Activated CD8-positive, alpha-beta T cell treated with anti-CD3 and anti-CD28 coated beads for 36 hours (primary cell): ENCODE measurements around the gene NEO1. TPM values are rescaled to one million over a fixed set of nuclear protein-coding genes. Genes with fewer than 3 reads are reported as not detected.

Experiments used
- ATAC-seq: fragments of 200-7000 bp; cut with Tn5 transposase; one replicate; pipeline ENCODE4 v1.10.0; 2021; ENCODE audit warnings: mild to moderate bottlenecking, moderate library complexity
- CTCF ChIA-PET: fragments of 350-600 bp; sonication (Branson Sonifier 250); formaldehyde crosslinking; loops from one replicate; lab custom pipeline; 2021; ENCODE audit warnings: antibody characterized with exemption; lab: Charles Lee
- POLR2A ChIA-PET: fragments of 350-600 bp; sonication (Branson Sonifier 250); formaldehyde crosslinking; loops from one replicate; lab custom pipeline; 2021; ENCODE audit warnings: antibody characterized with exemption; lab: Charles Lee
- DNase-seq: peaks from one replicate; pipeline ENCODE4 v3.0.0-alpha.2; 2020
- H3K27ac Mint-ChIP-seq: one replicate; pipeline ENCODE4 v1.8.0; 2021; ENCODE audit warnings: mild to moderate bottlenecking, mixed read lengths
- H3K27me3 Mint-ChIP-seq: one replicate; pipeline ENCODE4 v1.8.0; 2021; ENCODE audit warnings: mixed read lengths
- H3K36me3 Mint-ChIP-seq: one replicate; pipeline ENCODE4 v1.8.0; 2021; ENCODE audit warnings: low read depth, mixed read lengths
- H3K4me1 Mint-ChIP-seq: one replicate; pipeline ENCODE4 v1.8.0; 2021; ENCODE audit warnings: low read depth, mixed read lengths
- H3K4me3 Mint-ChIP-seq: one replicate; pipeline ENCODE4 v1.8.0; 2021; ENCODE audit warnings: mild to moderate bottlenecking, moderate library complexity, mixed read lengths
- H3K9me3 Mint-ChIP-seq: one replicate; pipeline ENCODE4 v1.8.0; 2021; ENCODE audit warnings: mixed read lengths
- intact Hi-C: fragments of 100-400 bp; cut with micrococcal nuclease; formaldehyde crosslinking; loops from one replicate; pipeline ENCODE4 v1.10.0; 2022
- total RNA-seq, 2 experiments: library from RNA; stranded (reverse); gene quantifications; one replicate each; pipeline ENCODE4 v1.2.3, GENCODE V29; 2021
- TF ChIP-seq, protein P1 (sequence below): fragments of 200-600 bp; IDR thresholded peaks from one replicate; pipeline ENCODE4 v1.8.0; 2022; ENCODE audit warnings: antibody characterized with exemption, mild to moderate bottlenecking

Gene NEO1
- total RNA-seq, 2 experiments from 2014 or later: 2.8 to 3.1 TPM

DNA sequence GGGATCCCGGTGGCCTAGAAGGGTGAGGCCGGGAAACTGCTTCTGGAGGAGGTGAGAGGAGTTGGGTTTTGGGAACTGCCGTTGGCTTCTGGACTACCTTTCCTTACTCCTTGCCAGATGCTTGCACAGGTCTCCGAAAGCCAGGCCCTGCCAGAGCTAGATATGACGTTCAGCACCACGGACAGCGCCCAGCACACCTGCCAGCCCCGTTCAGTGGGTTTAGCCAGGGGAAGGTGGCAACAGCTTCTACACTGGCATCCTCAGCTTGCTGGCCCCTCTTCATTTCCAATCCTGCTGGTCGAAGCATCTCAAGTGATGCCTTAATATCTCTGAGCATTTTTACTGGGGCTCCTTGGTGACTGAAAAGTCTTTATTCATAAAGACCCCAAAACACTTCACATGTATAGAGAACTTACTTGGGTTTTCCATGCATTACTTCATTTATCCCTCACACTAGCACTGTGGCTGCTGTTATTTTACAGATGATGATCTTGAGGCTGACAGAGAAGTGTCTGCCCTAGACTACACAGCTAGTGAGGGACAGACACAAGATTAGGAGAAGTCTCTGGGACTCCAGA is 294.6 kb downstream of the NEO1 start:
- H3K4me3 Mint-ChIP-seq: no peak overlapping the region

DNA sequence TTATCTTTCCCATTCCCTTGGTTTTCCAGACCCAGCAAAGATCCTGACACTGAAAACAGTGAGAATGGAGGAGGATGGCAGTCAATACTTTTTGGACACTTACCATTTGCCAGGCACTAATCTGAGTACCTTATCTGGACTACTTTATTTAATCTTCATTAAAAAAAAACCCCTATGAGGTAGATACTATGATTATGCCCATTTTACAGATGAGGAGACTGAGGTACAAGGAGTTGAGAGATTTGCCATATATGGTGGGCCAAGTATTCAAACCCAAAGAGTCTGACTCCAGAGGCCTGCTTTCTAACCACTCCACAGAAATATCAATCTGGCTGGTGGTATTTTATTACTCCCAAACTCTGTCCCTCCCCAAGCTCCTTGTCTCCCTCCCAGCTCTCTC is 296.9 kb downstream of the NEO1 start:
- no peak for ATAC-seq
- intact Hi-C loops: no loop called here
- no peaks in the 10 kb centered on the region for H3K36me3 Mint-ChIP-seq
- H3K9me3 Mint-ChIP-seq: no peaks in the 10 kb centered on the region
- H3K4me3 Mint-ChIP-seq: no peak overlapping the region
- H3K27me3 Mint-ChIP-seq: peaks cover 5% of the 10 kb centered on the region
- POLR2A ChIA-PET: no interaction called here
- no peak overlapping the region for H3K27ac Mint-ChIP-seq
- TF ChIP-seq, protein P1, sequence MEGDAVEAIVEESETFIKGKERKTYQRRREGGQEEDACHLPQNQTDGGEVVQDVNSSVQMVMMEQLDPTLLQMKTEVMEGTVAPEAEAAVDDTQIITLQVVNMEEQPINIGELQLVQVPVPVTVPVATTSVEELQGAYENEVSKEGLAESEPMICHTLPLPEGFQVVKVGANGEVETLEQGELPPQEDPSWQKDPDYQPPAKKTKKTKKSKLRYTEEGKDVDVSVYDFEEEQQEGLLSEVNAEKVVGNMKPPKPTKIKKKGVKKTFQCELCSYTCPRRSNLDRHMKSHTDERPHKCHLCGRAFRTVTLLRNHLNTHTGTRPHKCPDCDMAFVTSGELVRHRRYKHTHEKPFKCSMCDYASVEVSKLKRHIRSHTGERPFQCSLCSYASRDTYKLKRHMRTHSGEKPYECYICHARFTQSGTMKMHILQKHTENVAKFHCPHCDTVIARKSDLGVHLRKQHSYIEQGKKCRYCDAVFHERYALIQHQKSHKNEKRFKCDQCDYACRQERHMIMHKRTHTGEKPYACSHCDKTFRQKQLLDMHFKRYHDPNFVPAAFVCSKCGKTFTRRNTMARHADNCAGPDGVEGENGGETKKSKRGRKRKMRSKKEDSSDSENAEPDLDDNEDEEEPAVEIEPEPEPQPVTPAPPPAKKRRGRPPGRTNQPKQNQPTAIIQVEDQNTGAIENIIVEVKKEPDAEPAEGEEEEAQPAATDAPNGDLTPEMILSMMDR: no peak
- DNase-seq: no peak
- CTCF ChIA-PET: no interaction called here
- H3K4me1 Mint-ChIP-seq: no peaks in the 10 kb centered on the region

More for the DNA sequence above, 294.6 kb downstream of the NEO1 start:
- intact Hi-C loops: no loop called here
- H3K27me3 Mint-ChIP-seq: peaks cover 7% of the 10 kb centered on the region
- ATAC-seq (peak; percentile 60), DNase-seq (peak; percentile 73)
- TF ChIP-seq, protein P1: no peak
- H3K4me1 Mint-ChIP-seq: no peaks in the 10 kb centered on the region
- ChIA-PET POLR2A (no interaction called here), CTCF (no interaction called here)
- no peak overlapping the region for H3K27ac Mint-ChIP-seq
- no peaks in the 10 kb centered on the region for H3K36me3 Mint-ChIP-seq
- H3K9me3 Mint-ChIP-seq: peaks cover 6% of the 10 kb centered on the region

DNA sequence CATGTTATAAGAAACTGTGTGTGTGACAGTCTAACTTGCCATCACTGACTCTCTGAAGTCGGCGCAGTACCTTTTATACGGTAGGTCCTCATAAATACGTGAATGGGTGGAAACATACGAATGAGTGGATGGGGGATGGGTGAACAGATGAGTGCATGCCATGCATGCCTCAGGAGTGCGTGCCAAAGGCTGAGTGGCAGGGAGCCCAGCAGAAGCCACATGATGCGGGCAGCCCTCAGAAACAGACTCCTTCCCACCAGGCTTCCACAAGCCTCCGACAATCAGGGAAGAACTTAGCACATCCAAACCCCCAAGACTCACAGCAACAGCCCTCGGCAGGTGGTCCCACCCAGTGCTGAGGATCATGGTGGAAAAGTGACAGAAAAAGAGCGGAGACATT is 299.8 kb downstream of the NEO1 start:
- Mint-ChIP-seq H3K27ac (no peak overlapping the region), H3K27me3 (peaks cover 5% of the 10 kb centered on the region), H3K36me3 (no peaks in the 10 kb centered on the region), H3K4me1 (no peaks in the 10 kb centered on the region), H3K9me3 (no peaks in the 10 kb centered on the region), H3K4me3 (no peak overlapping the region)
- DNase-seq: no peak
- no peak for ATAC-seq
- CTCF ChIA-PET: no interaction called here
- intact Hi-C loops: no loop called here
- POLR2A ChIA-PET: no interaction called here
- TF ChIP-seq, protein P1: no peak

DNA sequence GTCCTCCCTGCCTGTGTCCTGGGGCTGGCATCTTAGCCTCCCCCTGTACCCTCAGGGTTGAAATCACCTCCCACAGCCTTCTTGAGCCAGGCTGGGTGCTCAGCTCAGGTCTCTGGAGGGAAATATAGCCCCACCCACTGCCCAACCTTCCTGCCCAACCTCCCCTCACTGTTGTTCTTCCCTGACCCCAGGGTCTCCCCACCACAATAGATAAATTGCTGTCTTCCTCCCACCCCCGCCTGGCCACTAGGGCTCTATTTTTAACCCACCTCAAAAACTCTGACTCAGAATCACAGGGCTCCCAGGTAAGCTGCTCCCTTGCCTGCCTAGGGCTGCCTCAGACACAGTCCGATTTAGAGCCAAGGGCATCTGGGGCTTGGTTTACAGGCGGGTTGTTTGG is 301.5 kb downstream of the NEO1 start:
- H3K4me1 Mint-ChIP-seq: no peaks in the 10 kb centered on the region
- H3K27me3 Mint-ChIP-seq: peaks cover 3% of the 10 kb centered on the region
- H3K27ac Mint-ChIP-seq: no peak overlapping the region
- H3K9me3 Mint-ChIP-seq: no peaks in the 10 kb centered on the region
- no peak for DNase-seq
- intact Hi-C loops: no loop called here
- no peaks in the 10 kb centered on the region for H3K36me3 Mint-ChIP-seq
- POLR2A ChIA-PET: no interaction called here
- TF ChIP-seq, protein P1: no peak
- no peak for ATAC-seq
- no peak overlapping the region for H3K4me3 Mint-ChIP-seq
- CTCF ChIA-PET: no interaction called here

DNA sequence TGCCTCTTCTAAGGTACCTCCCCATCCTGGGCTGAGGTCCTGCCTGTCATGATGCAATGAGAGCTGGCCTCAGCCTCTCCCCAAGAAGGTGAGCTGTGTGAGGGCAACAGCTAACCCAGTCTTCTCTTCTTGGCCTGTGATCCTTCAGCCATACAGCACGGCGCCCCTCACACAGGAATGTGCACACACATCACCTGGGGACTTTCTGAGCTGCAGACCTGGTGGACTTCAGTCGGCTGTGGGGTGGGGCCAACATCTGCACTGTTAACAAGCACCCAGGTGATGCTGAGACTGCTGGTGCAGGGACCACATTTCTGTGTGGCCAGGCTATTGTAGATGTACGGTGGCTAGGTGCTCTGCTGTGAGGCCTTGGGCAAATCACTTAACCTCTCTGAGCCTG is 302.0 kb downstream of the NEO1 start:
- TF ChIP-seq, protein P1: no peak
- no peak for DNase-seq
- no peak overlapping the region for H3K27ac Mint-ChIP-seq
- peaks cover 4% of the 10 kb centered on the region for H3K27me3 Mint-ChIP-seq
- H3K4me1 Mint-ChIP-seq: no peaks in the 10 kb centered on the region
- CTCF ChIA-PET: no interaction called here
- H3K4me3 Mint-ChIP-seq: no peak overlapping the region
- ATAC-seq: no peak
- H3K9me3 Mint-ChIP-seq: no peaks in the 10 kb centered on the region
- intact Hi-C loops: no loop called here
- H3K36me3 Mint-ChIP-seq: no peaks in the 10 kb centered on the region
- POLR2A ChIA-PET: no interaction called here
